Activated effector memory CD4-positive, alpha-beta T cell treated with anti-CD3 and anti-CD28 coated beads, Interleukin-2, amount 50 U/mL, for 16 hours (primary cell): ENCODE data around the gene CRISP1.
"Not testable (repeated sequence)": the region's sequence is repeated elsewhere in the genome, so short reads cannot be mapped to it uniquely, and the experiment has no call there.

Experiments used
- DNase-seq: peaks from one replicate; pipeline ENCODE4 v3.0.0-alpha.2; 2020

CRISP1 gene

GRCh38 chr6:49866485-49866943 is at the start of gene CRISP1:
Gene CRISP1 (minus strand): TSS chr6:49866535. CDS start chr6:49857400, 9,135 bp downstream.
- DNase-seq = no peak

- DNase-seq = no peak
Observed at GRCh38 chr6:49915035-49915434, 48.7 kb upstream of the CRISP1 start.

GRCh38 chr6:49913636-49914375 is 47.5 kb upstream of the CRISP1 start:
- no peak for DNase-seq

GRCh38 chr6:49912196-49912595 is 45.9 kb upstream of the CRISP1 start:
- DNase-seq = no peak

GRCh38 chr6:49911252-49911651 is 44.9 kb upstream of the CRISP1 start:
- no peak for DNase-seq

GRCh38 chr6:49909563-49909962 is 43.2 kb upstream of the CRISP1 start:
- no peak for DNase-seq

GRCh38 chr6:49906526-49906925 is 40.2 kb upstream of the CRISP1 start:
- DNase-seq = no peak

- no peak for DNase-seq
Observed at GRCh38 chr6:49905296-49905695, 39.0 kb upstream of the CRISP1 start.

- no peak for DNase-seq
Observed at GRCh38 chr6:49902856-49903255, 36.5 kb upstream of the CRISP1 start.

GRCh38 chr6:49898904-49899566 is 32.7 kb upstream of the CRISP1 start:
- DNase-seq = no peak

- not testable (repeated sequence) for DNase-seq
Observed at GRCh38 chr6:49895553-49895952, 29.2 kb upstream of the CRISP1 start.

- no peak for DNase-seq
Observed at GRCh38 chr6:49892280-49892679, 25.9 kb upstream of the CRISP1 start.

- DNase-seq = no peak
Observed at GRCh38 chr6:49890988-49891387, 24.7 kb upstream of the CRISP1 start.

GRCh38 chr6:49888742-49889431 is 22.6 kb upstream of the CRISP1 start:
- DNase-seq = no peak

- DNase-seq = no peak
Observed at GRCh38 chr6:49868951-49869529, 2.7 kb upstream of the CRISP1 start.

GRCh38 chr6:49856282-49856681 is 10.1 kb downstream of the CRISP1 start:
- no peak for DNase-seq

- no peak for DNase-seq
Observed at GRCh38 chr6:49855221-49855620, 11.1 kb downstream of the CRISP1 start.

- no peak for DNase-seq
Observed at GRCh38 chr6:49852975-49853374, 13.4 kb downstream of the CRISP1 start.

- DNase-seq = no peak
Observed at GRCh38 chr6:49849213-49849907, 17.0 kb downstream of the CRISP1 start.

- DNase-seq = no peak
Observed at GRCh38 chr6:49847673-49848072, 18.7 kb downstream of the CRISP1 start.

- no peak for DNase-seq
Observed at GRCh38 chr6:49847014-49847413, 19.3 kb downstream of the CRISP1 start.

GRCh38 chr6:49841424-49841823 is 24.9 kb downstream of the CRISP1 start:
- DNase-seq = no peak

- DNase-seq = no peak
Observed at GRCh38 chr6:49839957-49840356, 26.4 kb downstream of the CRISP1 start.
